Suprapubic skin (tissue), 3 donors: ENCODE measurements around the gene KCNAB2.

Experiments used
- POLR2A ChIP-seq, 2 donors: fragments of 450-650 bp; IDR thresholded peaks; one replicate each; pipeline ENCODE4 v1.6.1; 2017; ENCODE audit warnings: antibody characterized with exemption in 2 of 2, mild to moderate bottlenecking in 2 of 2, moderate library complexity in 2 of 2
- TF ChIP-seq, protein P1 (sequence below), 2 donors: fragments of 200-600 bp in 1 of 2; fragments of 450-650 bp in 1 of 2; sonication (generic) in 1 of 2; IDR thresholded peaks; one replicate each; pipeline ENCODE4 v1.5.1; 2016 to 2019; ENCODE audit warnings: antibody characterized with exemption in 2 of 2, mild to moderate bottlenecking in 1 of 2, moderate library complexity in 1 of 2

DNA sequence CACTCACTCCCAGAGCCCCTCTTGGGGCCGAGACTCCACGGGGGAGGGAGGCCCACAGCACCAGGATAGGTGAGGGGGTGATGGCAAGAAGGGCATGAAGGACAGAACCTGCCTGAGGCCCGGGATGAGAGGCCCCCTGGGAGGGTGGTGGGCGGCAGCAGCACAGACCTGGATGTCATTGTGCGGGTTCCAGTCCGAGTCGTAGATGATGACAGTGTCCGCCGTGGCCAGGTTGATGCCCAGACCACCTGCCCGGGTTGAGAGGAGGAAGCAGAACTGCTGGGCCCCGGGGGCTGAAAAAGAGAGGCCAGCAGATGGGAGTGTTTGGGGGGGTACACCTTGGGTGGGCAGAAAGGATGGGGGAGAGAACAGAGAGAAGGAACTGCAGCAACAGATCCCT, 84.3 kb downstream of the KCNAB2 start:
- no peak for TF ChIP-seq POLR2A (IDR thresholded peaks at IDR 0.05)
- TF ChIP-seq, protein P1, sequence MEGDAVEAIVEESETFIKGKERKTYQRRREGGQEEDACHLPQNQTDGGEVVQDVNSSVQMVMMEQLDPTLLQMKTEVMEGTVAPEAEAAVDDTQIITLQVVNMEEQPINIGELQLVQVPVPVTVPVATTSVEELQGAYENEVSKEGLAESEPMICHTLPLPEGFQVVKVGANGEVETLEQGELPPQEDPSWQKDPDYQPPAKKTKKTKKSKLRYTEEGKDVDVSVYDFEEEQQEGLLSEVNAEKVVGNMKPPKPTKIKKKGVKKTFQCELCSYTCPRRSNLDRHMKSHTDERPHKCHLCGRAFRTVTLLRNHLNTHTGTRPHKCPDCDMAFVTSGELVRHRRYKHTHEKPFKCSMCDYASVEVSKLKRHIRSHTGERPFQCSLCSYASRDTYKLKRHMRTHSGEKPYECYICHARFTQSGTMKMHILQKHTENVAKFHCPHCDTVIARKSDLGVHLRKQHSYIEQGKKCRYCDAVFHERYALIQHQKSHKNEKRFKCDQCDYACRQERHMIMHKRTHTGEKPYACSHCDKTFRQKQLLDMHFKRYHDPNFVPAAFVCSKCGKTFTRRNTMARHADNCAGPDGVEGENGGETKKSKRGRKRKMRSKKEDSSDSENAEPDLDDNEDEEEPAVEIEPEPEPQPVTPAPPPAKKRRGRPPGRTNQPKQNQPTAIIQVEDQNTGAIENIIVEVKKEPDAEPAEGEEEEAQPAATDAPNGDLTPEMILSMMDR (IDR thresholded peaks at IDR 0.05): no peak
